H1 (cell line): Measurements from ENCODE around the gene ZMIZ1. TPM values are rescaled to one million over a fixed set of nuclear protein-coding genes. Genes with fewer than 3 reads are reported as not detected.

Experiments used
- CTCF ChIA-PET: fragments of 300-600 bp; sonication (Branson Sonifier 250); formaldehyde crosslinking; loops from one replicate; lab custom pipeline; 2021; ENCODE audit not compliant: partially characterized antibody; lab: Charles Lee
- POLR2A ChIA-PET: fragments of 300-600 bp; sonication (Branson Sonifier 250); formaldehyde crosslinking; loops from one replicate; lab custom pipeline; 2021; ENCODE audit warnings: inconsistent platforms; ENCODE audit not compliant: partially characterized antibody; lab: Charles Lee
- DNase-seq, 2 experiments: peaks; one replicate each; pipeline versions ENCODE4 v3.0.0 to v3.0.0-alpha.2; 2010 to 2022; ENCODE audit warnings: low spot score in 2 of 2, low read depth in 1 of 2, mixed read lengths in 1 of 2
- FAIRE-seq: peaks from 2 replicates; lab custom pipeline; 2011; peaks lifted over from hg19 to GRCh38; lab: Jason Lieb, UNC
- H2AFZ ChIP-seq: 2 replicates; pipeline ENCODE4 v1.8.1; 2012; ENCODE audit warnings: low read length, inconsistent platforms
- H2AK5ac ChIP-seq: 2 replicates; pipeline ENCODE4 v1.6.1; 2013; ENCODE audit warnings: low read depth, low read length
- H2BK120ac ChIP-seq: replicated peaks from 2 replicates; pipeline ENCODE3; 2013; ENCODE audit warnings: low read depth, low read length, inconsistent platforms
- H2BK12ac ChIP-seq: 2 replicates; pipeline ENCODE4 v1.6.1; 2013; ENCODE audit warnings: low read depth, low read length
- H2BK15ac ChIP-seq: 2 replicates; pipeline ENCODE4 v1.6.1; 2013; ENCODE audit warnings: low read length
- H2BK20ac ChIP-seq: 2 replicates; pipeline ENCODE4 v1.6.1; 2013; ENCODE audit warnings: low read length
- H2BK5ac ChIP-seq: 2 replicates; pipeline ENCODE4 v1.6.1; 2013; ENCODE audit warnings: low read depth, low read length
- H3K14ac ChIP-seq: 2 replicates; pipeline ENCODE4 v1.6.1; 2013; ENCODE audit warnings: inconsistent platforms; ENCODE audit not compliant: insufficient read length
- H3K18ac ChIP-seq: 2 replicates; pipeline ENCODE4 v1.6.1; 2013; ENCODE audit warnings: low read length; ENCODE audit errors: extremely low read depth
- H3K23ac ChIP-seq: 2 replicates; pipeline ENCODE4 v1.6.1; 2013; ENCODE audit warnings: inconsistent platforms; ENCODE audit not compliant: insufficient read length
- H3K23me2 ChIP-seq: 2 replicates; pipeline ENCODE4 v1.6.1; 2013; ENCODE audit warnings: low read depth, low read length
- H3K27ac ChIP-seq: 2 replicates; pipeline ENCODE4 v1.6.1; 2011; ENCODE audit warnings: low read depth, low read length, inconsistent platforms
- H3K27me3 ChIP-seq, 4 experiments: replicated peaks in 1 of 4; 1 replicate in 1 of 4; 2 replicates in 3 of 4; pipeline versions ENCODE4 v1.6.1 to v1.8.1; 2011 to 2013; ENCODE audit warnings: low read length in 3 of 4, mild to moderate bottlenecking in 3 of 4, inconsistent platforms in 2 of 4, mixed read lengths in 2 of 4, moderate library complexity in 1 of 4; ENCODE audit not compliant: control insufficient read depth in 3 of 4, insufficient read depth in 3 of 4; ENCODE audit errors: extremely low read depth in 1 of 4
- H3K36me3 ChIP-seq, 4 experiments: 2 replicates each; pipeline versions ENCODE4 v1.6.1 to v1.8.1; 2011 to 2013; ENCODE audit warnings: mild to moderate bottlenecking in 4 of 4, low read length in 3 of 4, moderate library complexity in 2 of 4, control low read depth in 1 of 4, inconsistent platforms in 1 of 4; ENCODE audit not compliant: insufficient read depth in 4 of 4, control insufficient read depth in 2 of 4
- H3K4ac ChIP-seq: replicated peaks from 2 replicates; pipeline ENCODE3; 2013; ENCODE audit warnings: low read length, low read depth, mixed read lengths, inconsistent platforms; ENCODE audit not compliant: insufficient read length
- H3K4me1 ChIP-seq, 4 experiments: replicated peaks in 1 of 4; 1 replicate in 1 of 4; 2 replicates in 3 of 4; pipeline versions ENCODE4 v1.6.1 to v1.8.1; 2011 to 2013; ENCODE audit warnings: low read length in 3 of 4, inconsistent platforms in 2 of 4, mixed read lengths in 1 of 4; ENCODE audit not compliant: insufficient read depth in 4 of 4, control insufficient read depth in 3 of 4
- H3K4me2 ChIP-seq, 2 experiments: 2 replicates each; pipeline versions ENCODE4 v1.6.1 to v1.8.1; 2011 to 2013; ENCODE audit warnings: low read depth in 2 of 2, low read length in 2 of 2, control low read depth in 1 of 2, inconsistent platforms in 1 of 2, mild to moderate bottlenecking in 1 of 2; ENCODE audit not compliant: insufficient read depth in 1 of 2
- H3K4me3 ChIP-seq, 4 experiments: fragments of 200-600, 300-600 bp in 1 of 4; sonication (generic), shearing (Covaris generic), sonication (Bioruptor Twin) in 1 of 4; 2 replicates each; pipeline versions ENCODE4 v1.5.1 to v1.8.1; 2011 to 2016; ENCODE audit warnings: low read length in 4 of 4, low read depth in 3 of 4, control low read depth in 2 of 4, inconsistent platforms in 2 of 4, mild to moderate bottlenecking in 2 of 4, mixed read lengths in 1 of 4, moderate library complexity in 1 of 4; ENCODE audit not compliant: insufficient read depth in 2 of 4; ENCODE audit errors: extremely low read depth in 1 of 4
- H3K56ac ChIP-seq: replicated peaks from 2 replicates; pipeline ENCODE3; 2013; ENCODE audit warnings: low read depth, mild to moderate bottlenecking, mixed read lengths, low read length, inconsistent platforms; ENCODE audit not compliant: insufficient read length
- H3K79me1 ChIP-seq: 2 replicates; pipeline ENCODE4 v1.6.1; 2013; ENCODE audit warnings: low read depth, low read length, control low read depth
- H3K79me2 ChIP-seq, 2 experiments: 2 replicates each; pipeline versions ENCODE4 v1.6.1 to v1.8.1; 2012 to 2013; ENCODE audit warnings: low read length in 2 of 2, mild to moderate bottlenecking in 2 of 2, inconsistent platforms in 1 of 2; ENCODE audit not compliant: insufficient read depth in 2 of 2, control insufficient read depth in 1 of 2
- H3K9ac ChIP-seq, 4 experiments: replicated peaks in 1 of 4; 1 replicate in 1 of 4; 2 replicates in 3 of 4; pipeline versions ENCODE4 v1.6.1 to v1.8.1; 2011 to 2013; ENCODE audit warnings: low read depth in 3 of 4, low read length in 3 of 4, control low read depth in 2 of 4, mild to moderate bottlenecking in 2 of 4, moderate library complexity in 2 of 4, inconsistent platforms in 1 of 4; ENCODE audit errors: extremely low read depth in 1 of 4
- H3K9me3 ChIP-seq, 2 experiments: 2 replicates each; pipeline versions ENCODE4 v1.6.1 to v1.8.1; 2012 to 2013; ENCODE audit warnings: mild to moderate bottlenecking in 2 of 2, moderate library complexity in 2 of 2, control low read depth in 1 of 2, inconsistent platforms in 1 of 2, low read depth in 1 of 2, low read length in 1 of 2, mixed read lengths in 1 of 2; ENCODE audit not compliant: insufficient read depth in 2 of 2
- H4K20me1 ChIP-seq, 2 experiments: replicated peaks in 1 of 2; 2 replicates each; pipeline versions ENCODE3 to v1.8.1; 2011 to 2013; ENCODE audit warnings: inconsistent platforms in 2 of 2, low read length in 2 of 2, mild to moderate bottlenecking in 1 of 2; ENCODE audit not compliant: insufficient read depth in 2 of 2, control insufficient read depth in 1 of 2
- H4K5ac ChIP-seq: 2 replicates; pipeline ENCODE4 v1.6.1; 2013; ENCODE audit warnings: low read length, low read depth, mixed read lengths, inconsistent platforms; ENCODE audit not compliant: insufficient read length
- H4K8ac ChIP-seq: 2 replicates; pipeline ENCODE4 v1.8.0; 2013; ENCODE audit warnings: mild to moderate bottlenecking, moderate library complexity, low read length, inconsistent platforms; ENCODE audit not compliant: insufficient read depth; ENCODE audit errors: extremely low read depth
- H4K91ac ChIP-seq: replicated peaks from 2 replicates; pipeline ENCODE3; 2013; ENCODE audit warnings: low read length, mixed read lengths, inconsistent platforms; ENCODE audit not compliant: insufficient read length
- CBX8 ChIP-seq: fragments of 300-800, 300-1000 bp; sonication (generic); IDR thresholded peaks from 2 replicates; pipeline ENCODE4 v1.7.1; 2016; ENCODE audit warnings: low read depth, low read length, borderline replicate concordance
- CEBPB ChIP-seq: IDR thresholded peaks from 2 replicates; pipeline ENCODE4 v1.6.1; 2012; ENCODE audit warnings: low read depth, low read length
- CREB1 ChIP-seq: IDR thresholded peaks from 2 replicates; pipeline ENCODE4 v1.6.1; 2012; ENCODE audit warnings: inconsistent platforms
- CTCF ChIP-seq, 3 experiments: IDR thresholded peaks; 1 replicate in 2 of 3; 2 replicates in 1 of 3; pipeline versions ENCODE4 v1.5.1 to v1.6.1; 2011; ENCODE audit warnings: low read length in 3 of 3, mild to moderate bottlenecking in 3 of 3, inconsistent platforms in 2 of 3, low read depth in 1 of 3, moderate library complexity in 1 of 3; ENCODE audit not compliant: insufficient read depth in 1 of 3; ENCODE audit errors: control extremely low read depth in 1 of 3
- EGR1 ChIP-seq: IDR thresholded peaks from 2 replicates; pipeline ENCODE4 v1.6.1; 2011; ENCODE audit warnings: low read depth, low read length, borderline replicate concordance
- EP300 ChIP-seq, 2 experiments: IDR thresholded peaks; 1 replicate in 1 of 2; 2 replicates in 1 of 2; pipeline ENCODE4 v1.6.1; 2011 to 2012; ENCODE audit warnings: low read depth in 2 of 2, low read length in 2 of 2, mild to moderate bottlenecking in 2 of 2, borderline replicate concordance in 1 of 2, inconsistent platforms in 1 of 2, moderate library complexity in 1 of 2
- FOSL1 ChIP-seq: IDR thresholded peaks from 2 replicates; pipeline ENCODE4 v1.6.1; 2011; ENCODE audit warnings: mild to moderate bottlenecking, low read depth, low read length, moderate library complexity; ENCODE audit not compliant: insufficient read depth
- GTF2F1 ChIP-seq: IDR thresholded peaks from 2 replicates; pipeline ENCODE4 v1.6.1; 2012; ENCODE audit warnings: low read depth, low read length, improper control_type of control experiment, borderline replicate concordance
- JUND ChIP-seq: IDR thresholded peaks from 2 replicates; pipeline ENCODE4 v1.6.1; 2011; ENCODE audit warnings: mild to moderate bottlenecking, improper control_type of control experiment, low read length
- NRF1 ChIP-seq: IDR thresholded peaks from 2 replicates; pipeline ENCODE4 v1.6.1; 2011; ENCODE audit warnings: mild to moderate bottlenecking, low read depth, low read length, improper control_type of control experiment
- POLR2A ChIP-seq, 2 experiments: IDR thresholded peaks; 1 replicate in 1 of 2; 2 replicates in 1 of 2; pipeline ENCODE4 v1.6.1; 2011; ENCODE audit warnings: low read depth in 2 of 2, low read length in 2 of 2, mild to moderate bottlenecking in 2 of 2; ENCODE audit errors: control extremely low read depth in 1 of 2
- ZNF274 ChIP-seq: IDR thresholded peaks from 2 replicates; pipeline ENCODE4 v1.7.0; 2012; ENCODE audit warnings: low read length, borderline replicate concordance; ENCODE audit errors: extremely low read depth
- WGBS, 2 experiments: shearing (Covaris generic) in 1 of 2; methylation state at CpG; one replicate each; pipeline versions ENCODE4 v1.1.6 to v1.1.7; 2013 to 2015; ENCODE audit warnings: low lambda C conversion rate in 2 of 2, mixed read lengths in 2 of 2, inconsistent platforms in 1 of 2, low coverage in 1 of 2, missing lambda C conversion rate in 1 of 2; ENCODE audit not compliant: insufficient replicate concordance in 2 of 2, insufficient coverage in 1 of 2, insufficient read length in 1 of 2; ENCODE audit errors: extremely low coverage in 1 of 2, missing lambda C conversion rate in 1 of 2; 5-methylcytosine and 5-hydroxymethylcytosine counted together
- polyA plus RNA-seq, 7 experiments: library from polyadenylated mRNA; depleted of rRNA in 3 of 7; stranded (reverse) in 5 of 7; unstranded in 2 of 7; fragments of >200 nt in 5 of 7; fragments of 200-250 nt in 2 of 7; gene quantifications; 1 replicate in 5 of 7; 2 replicates in 1 of 7; 4 replicates in 1 of 7; pipeline versions ENCODE4 v1.2.1 to v1.2.3, GENCODE V29; 2011 to 2013; ENCODE audit warnings: missing spikeins in 2 of 7, mixed read lengths in 2 of 7
- total RNA-seq: library from RNA; stranded (reverse); fragmentation: NEBNext Ultra II Directional; extraction: Animal tissue kit (Norgen Biotek cat#: 25700); gene quantifications from 2 replicates; pipeline ENCODE4 v1.2.1, GENCODE V29; 2021

Gene ZMIZ1
- total and polyA plus RNA-seq, 2 of the 8 experiments (the other 6 are each of a cell fraction or from before 2014, with no cell fraction given), result 8.1 to 28.0 TPM

- CTCF ChIA-PET, result interaction anchor here (1.3 kb wide), 1 partner anchor 48 kb away, joined by 3 read pairs; no protein-coding TSS in a partner anchor
- TF ChIP-seq FOSL1 (no peak), POLR2A (IDR thresholded peaks at IDR 0.05; ENCODE audit: control extremely low read depth in 1 of 2, low read depth in 2 of 2, low read length in 2 of 2) (no peak), CREB1 (no peak), CTCF (IDR thresholded peaks at IDR 0.05; ENCODE audit: control extremely low read depth in 1 of 3, insufficient read depth in 1 of 3, low read depth in 1 of 3, low read length in 3 of 3) (no peak), ZNF274 (no peak), CBX8 (no peak), GTF2F1 (no peak), CEBPB (no peak), NRF1 (no peak), EP300 (IDR thresholded peaks at IDR 0.05; ENCODE audit: borderline replicate concordance in 1 of 2, low read depth in 2 of 2, low read length in 2 of 2) (no peak), JUND (no peak), EGR1 (no peak)
Measured at GRCh38 chr10:79095316-79095715, 26.6 kb downstream of the ZMIZ1 start.

More at GRCh38 chr10:79095316-79095715, 26.6 kb downstream of the ZMIZ1 start:
- H3K4me3 ChIP-seq, result no peak overlapping the region
- no peaks in the 10 kb centered on the region; the same call in 1 of the 2 replicates for H3K23me2 ChIP-seq
- no peak overlapping the region for H4K91ac ChIP-seq
- no peak overlapping the region for H2BK120ac ChIP-seq
- no peak overlapping the region for H2AFZ ChIP-seq
- H3K18ac ChIP-seq, result no peak overlapping the region
- no peak overlapping the region for H3K9ac ChIP-seq
- DNase-seq (no peak), FAIRE-seq (no peak)
- H2AK5ac ChIP-seq, result no peak overlapping the region; the same call in 1 of the 2 replicates
- H3K4me1 ChIP-seq, result peaks cover 0 to 32% (median 5%) of the 10 kb centered on the region in 4 experiments; a peak in 4 of 7 replicates
- H3K27me3 ChIP-seq, result no peaks in the 10 kb centered on the region
- H2BK12ac ChIP-seq, result no peak overlapping the region
- H3K23ac ChIP-seq, result no peak overlapping the region
- peaks cover 15 to 94% of the 10 kb centered on the region in 2 experiments for H3K79me2 ChIP-seq
- POLR2A ChIA-PET, result interaction anchor here (0.9 kb wide), 1 partner anchor 27 kb away, joined by 3 read pairs; no protein-coding TSS in a partner anchor
- H2BK15ac ChIP-seq, result no peak overlapping the region
- no peak overlapping the region for H2BK5ac ChIP-seq
- WGBS, 2 experiments, result 94% methylated on average over 11 of the region's 11 CpGs; no CpG with 5 or more reads in 1 of the 2 experiments
- H3K4me2 ChIP-seq, result no peak overlapping the region
- H3K27ac ChIP-seq, result no peak overlapping the region
- H3K4ac ChIP-seq, result no peak overlapping the region
- no peaks in the 10 kb centered on the region for H3K9me3 ChIP-seq
- H3K79me1 ChIP-seq, result peaks cover 55% of the 10 kb centered on the region
- H3K36me3 ChIP-seq, result no peaks in the 10 kb centered on the region
- H3K56ac ChIP-seq, result no peak overlapping the region
- no peak overlapping the region for H3K14ac ChIP-seq
- no peak overlapping the region for H4K5ac ChIP-seq
- no peak overlapping the region for H2BK20ac ChIP-seq
- no peak overlapping the region for H4K8ac ChIP-seq
- peaks cover 9 to 48% of the 10 kb centered on the region in 2 experiments for H4K20me1 ChIP-seq
